LNCaP clone FGC (cell line): ENCODE results near the gene MAPK4.

Experiments used
- DNase-seq: peaks from one replicate; pipeline ENCODE4 v3.0.0-alpha.2; 2011; ENCODE audit warnings: low read depth
- H3K4me3 ChIP-seq: 2 replicates; pipeline ENCODE4 v1.5.1; 2011; ENCODE audit warnings: mild to moderate bottlenecking, low read depth, low read length, control low read depth
- TF ChIP-seq, protein P1 (sequence below): IDR thresholded peaks from 2 replicates; pipeline ENCODE4 v1.5.1; 2012; ENCODE audit warnings: mild to moderate bottlenecking; ENCODE audit not compliant: control insufficient read depth, insufficient read depth; ENCODE audit errors: extremely low read depth

Gene MAPK4

GRCh38 chr18:50694147-50694546 lies 134.3 kb downstream of the MAPK4 start:
- no peak overlapping the region for H3K4me3 ChIP-seq
- TF ChIP-seq, protein P1, sequence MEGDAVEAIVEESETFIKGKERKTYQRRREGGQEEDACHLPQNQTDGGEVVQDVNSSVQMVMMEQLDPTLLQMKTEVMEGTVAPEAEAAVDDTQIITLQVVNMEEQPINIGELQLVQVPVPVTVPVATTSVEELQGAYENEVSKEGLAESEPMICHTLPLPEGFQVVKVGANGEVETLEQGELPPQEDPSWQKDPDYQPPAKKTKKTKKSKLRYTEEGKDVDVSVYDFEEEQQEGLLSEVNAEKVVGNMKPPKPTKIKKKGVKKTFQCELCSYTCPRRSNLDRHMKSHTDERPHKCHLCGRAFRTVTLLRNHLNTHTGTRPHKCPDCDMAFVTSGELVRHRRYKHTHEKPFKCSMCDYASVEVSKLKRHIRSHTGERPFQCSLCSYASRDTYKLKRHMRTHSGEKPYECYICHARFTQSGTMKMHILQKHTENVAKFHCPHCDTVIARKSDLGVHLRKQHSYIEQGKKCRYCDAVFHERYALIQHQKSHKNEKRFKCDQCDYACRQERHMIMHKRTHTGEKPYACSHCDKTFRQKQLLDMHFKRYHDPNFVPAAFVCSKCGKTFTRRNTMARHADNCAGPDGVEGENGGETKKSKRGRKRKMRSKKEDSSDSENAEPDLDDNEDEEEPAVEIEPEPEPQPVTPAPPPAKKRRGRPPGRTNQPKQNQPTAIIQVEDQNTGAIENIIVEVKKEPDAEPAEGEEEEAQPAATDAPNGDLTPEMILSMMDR, result no peak
- DNase-seq, result no peak

- TF ChIP-seq, protein P1, result no peak
- DNase-seq, result no peak
- no peak overlapping the region for H3K4me3 ChIP-seq
These were observed 135.7 kb downstream of the MAPK4 start for GRCh38 chr18:50695431-50696176.

DNA sequence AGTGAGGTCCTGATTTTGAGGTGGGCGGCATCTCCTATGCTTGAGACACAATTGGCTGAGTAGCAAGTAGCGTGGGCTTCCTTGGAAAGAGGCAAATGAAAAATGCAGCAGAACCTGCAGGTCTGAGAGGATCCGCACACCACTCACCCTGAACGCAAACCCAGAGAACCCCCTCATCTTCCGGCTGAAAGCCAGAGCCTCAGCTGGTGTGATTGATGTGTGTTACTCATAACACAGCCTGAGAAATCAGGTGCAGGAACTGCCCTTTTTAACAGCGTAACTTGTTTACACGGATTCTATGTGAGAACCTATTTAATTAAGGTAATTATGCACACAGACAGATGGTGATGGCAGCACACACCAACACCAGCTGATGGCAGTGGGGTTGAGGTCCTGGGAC lies 136.5 kb downstream of the MAPK4 start:
- TF ChIP-seq, protein P1, result no peak
- DNase-seq, result no peak
- no peak overlapping the region for H3K4me3 ChIP-seq

DNA sequence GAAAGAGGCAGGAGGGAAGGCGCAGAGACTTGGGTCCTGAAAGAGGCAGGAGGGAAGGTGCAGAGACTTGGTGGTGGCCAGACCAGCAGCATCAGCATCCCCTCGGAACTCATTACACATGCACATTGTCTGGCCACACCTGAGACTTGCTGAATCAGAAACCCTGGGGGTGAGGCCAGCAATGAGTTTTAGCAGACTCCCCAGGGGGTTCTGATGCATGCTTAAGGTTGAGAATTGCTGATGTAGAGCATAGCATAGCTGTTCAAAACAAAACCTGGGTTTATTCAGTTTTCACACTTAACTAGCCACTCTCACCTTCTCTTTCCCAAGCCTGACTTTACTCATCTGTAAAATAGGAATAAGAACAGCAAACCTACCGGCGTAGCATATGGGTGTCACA lies 137.0 kb downstream of the MAPK4 start:
- no peak overlapping the region for H3K4me3 ChIP-seq
- no peak for DNase-seq
- TF ChIP-seq, protein P1, result no peak

DNA sequence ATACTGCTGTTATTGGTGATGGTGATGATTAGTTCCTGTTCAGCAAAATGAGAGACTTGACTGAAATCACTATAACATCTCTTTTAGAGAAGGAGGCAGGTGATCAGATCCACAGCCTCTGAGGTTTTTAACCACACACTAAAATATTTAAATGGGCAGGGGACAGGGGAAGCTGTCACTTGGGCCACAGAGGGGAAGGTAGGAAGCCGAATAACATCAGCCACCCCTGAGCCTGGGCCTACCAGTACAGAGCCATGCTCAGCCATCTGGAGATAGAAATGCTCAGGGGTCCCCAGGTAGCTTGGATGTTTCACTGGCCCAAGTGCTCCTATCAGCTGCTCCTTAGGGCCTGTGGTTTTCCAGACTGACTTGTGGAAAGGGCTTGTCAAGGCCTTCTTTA lies 137.6 kb downstream of the MAPK4 start:
- no peak overlapping the region for H3K4me3 ChIP-seq
- TF ChIP-seq, protein P1, result no peak
- no peak for DNase-seq

- DNase-seq, result no peak
- TF ChIP-seq, protein P1, result no peak
- no peak overlapping the region for H3K4me3 ChIP-seq
These were observed 140.6 kb downstream of the MAPK4 start for GRCh38 chr18:50700245-50701165.
